ENCODE data around the gene ULK3. TPM values are rescaled to one million over a fixed set of nuclear protein-coding genes. Genes with fewer than 3 reads are reported as not detected.

ULK3 gene
- total RNA-seq, 2 donors from 2014 or later, result 39.1 to 74.7 TPM

DNA sequence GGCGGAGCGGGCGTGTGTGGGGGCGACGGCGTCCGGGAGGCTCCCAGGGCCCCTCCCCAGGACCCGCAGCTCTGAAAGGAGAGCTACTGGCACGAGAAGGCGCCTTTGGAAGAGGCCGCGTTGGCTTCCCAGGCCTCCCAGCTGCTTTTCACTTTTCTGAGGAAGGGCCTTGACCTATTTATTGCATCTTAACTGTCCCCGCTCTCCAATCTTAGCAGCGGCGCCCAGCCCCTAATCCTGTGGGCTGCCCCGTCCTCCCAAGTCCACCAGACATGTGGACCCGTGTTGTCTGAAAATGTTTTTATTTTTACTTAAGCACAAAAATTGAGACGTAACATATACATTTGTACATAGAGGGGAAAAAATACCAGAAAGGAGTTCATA lies 481 bp upstream of the ULK3 start:
- DNase-seq (ENCODE audit: low spot score) (no peak), ATAC-seq (no peak)
- Mint-ChIP-seq H3K27me3 (no peaks in the 10 kb centered on the region), H3K9me3 (no peaks in the 10 kb centered on the region), H3K4me3 (peak overlapping the region; percentile 91), H3K27ac (peak overlapping the region; percentile 82 to 95), H3K36me3 (peaks cover 9% of the 10 kb centered on the region), H3K4me1 (ENCODE audit: low read depth in 2 of 2) (peaks cover 39 to 43% of the 10 kb centered on the region in 2 donors)

DNA sequence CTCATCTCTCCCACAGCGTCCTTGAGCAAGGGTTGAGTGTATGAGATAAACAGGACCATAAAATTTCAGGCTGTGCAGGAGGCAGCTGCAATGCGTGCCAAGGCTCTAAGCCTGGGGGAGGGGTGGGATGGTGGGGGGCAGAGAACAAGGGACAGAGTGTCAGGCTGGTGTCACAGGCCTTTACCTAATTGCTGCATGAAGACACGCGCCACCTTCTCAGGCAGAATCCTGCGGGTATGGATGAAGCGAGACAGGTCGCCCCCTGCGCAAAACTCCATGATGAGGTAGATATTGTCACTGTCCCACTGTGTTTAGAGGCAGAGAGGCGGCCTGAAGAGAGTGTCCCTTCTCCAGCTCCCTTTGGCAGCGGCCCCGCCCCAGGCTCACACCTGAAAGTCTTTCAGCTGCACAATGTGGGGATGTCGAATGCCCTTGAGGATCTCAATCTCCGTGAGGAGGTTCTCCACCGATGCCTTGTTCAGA lies 1.0 kb downstream of the ULK3 start:
- H3K27me3 Mint-ChIP-seq, result no peaks in the 10 kb centered on the region
- ATAC-seq (no peak), DNase-seq (ENCODE audit: low spot score) (no peak)
- H3K36me3 Mint-ChIP-seq, result no peaks in the 10 kb centered on the region
- H3K9me3 Mint-ChIP-seq, result no peaks in the 10 kb centered on the region
- peak overlapping the region; percentile 91 for H3K4me3 Mint-ChIP-seq
- H3K4me1 Mint-ChIP-seq (ENCODE audit: low read depth in 2 of 2), result peaks cover 39 to 41% of the 10 kb centered on the region in 2 donors
- peak overlapping the region; percentile 14 to 82 for H3K27ac Mint-ChIP-seq

DNA sequence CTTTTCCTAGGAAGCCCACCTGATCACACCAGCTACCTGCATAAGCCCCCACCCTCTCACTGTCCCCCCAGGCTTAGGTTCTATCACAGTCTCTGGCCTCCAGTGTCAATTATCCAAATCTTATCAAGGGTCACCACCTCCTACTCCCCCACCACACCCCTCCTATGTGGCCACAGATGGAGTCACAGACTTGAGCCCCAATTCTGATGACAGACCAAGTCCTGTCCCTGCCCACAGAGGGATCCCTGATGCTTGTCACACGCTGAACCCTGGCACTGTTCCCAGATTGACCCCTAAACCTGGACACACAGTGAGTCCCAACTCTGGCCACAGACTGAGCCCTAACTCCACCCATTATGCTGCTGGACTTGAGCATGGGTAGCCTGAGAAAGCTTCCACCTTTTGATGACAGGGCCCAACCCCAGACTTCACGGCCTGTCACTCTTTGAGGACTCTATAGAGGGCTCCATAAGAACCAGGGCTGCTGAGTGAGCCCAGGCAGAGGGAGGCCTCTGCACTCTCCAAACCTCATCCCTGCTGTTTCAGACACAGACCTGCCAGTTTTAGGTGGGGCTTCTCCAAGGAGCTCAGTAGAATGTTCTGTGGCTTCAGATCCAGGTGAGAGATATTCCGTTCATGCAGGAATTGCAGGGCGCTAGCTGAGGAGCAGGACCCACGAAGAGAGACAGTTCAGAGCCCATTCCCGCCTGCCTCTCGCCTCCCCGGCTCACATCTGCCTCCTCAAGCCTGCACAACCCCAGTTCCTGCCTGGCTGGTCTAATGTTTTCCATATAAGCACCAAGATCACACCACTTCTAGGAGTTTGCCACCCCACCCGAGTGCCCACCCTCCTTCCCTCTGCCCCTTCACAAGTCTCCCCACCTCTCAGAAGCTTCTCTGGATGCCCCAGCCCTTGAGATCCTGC lies 1.8 kb downstream of the ULK3 start:
- H3K36me3 Mint-ChIP-seq, result no peaks in the 10 kb centered on the region
- peaks cover 34 to 38% of the 10 kb centered on the region in 2 donors for H3K4me1 Mint-ChIP-seq (ENCODE audit: low read depth in 2 of 2)
- no peaks in the 10 kb centered on the region for H3K9me3 Mint-ChIP-seq
- no peak for DNase-seq (ENCODE audit: low spot score)
- peak overlapping the region; percentile 91 for H3K4me3 Mint-ChIP-seq
- H3K27ac Mint-ChIP-seq, result peak overlapping the region; percentile 14 to 66
- no peaks in the 10 kb centered on the region for H3K27me3 Mint-ChIP-seq
- no peak for ATAC-seq

DNA sequence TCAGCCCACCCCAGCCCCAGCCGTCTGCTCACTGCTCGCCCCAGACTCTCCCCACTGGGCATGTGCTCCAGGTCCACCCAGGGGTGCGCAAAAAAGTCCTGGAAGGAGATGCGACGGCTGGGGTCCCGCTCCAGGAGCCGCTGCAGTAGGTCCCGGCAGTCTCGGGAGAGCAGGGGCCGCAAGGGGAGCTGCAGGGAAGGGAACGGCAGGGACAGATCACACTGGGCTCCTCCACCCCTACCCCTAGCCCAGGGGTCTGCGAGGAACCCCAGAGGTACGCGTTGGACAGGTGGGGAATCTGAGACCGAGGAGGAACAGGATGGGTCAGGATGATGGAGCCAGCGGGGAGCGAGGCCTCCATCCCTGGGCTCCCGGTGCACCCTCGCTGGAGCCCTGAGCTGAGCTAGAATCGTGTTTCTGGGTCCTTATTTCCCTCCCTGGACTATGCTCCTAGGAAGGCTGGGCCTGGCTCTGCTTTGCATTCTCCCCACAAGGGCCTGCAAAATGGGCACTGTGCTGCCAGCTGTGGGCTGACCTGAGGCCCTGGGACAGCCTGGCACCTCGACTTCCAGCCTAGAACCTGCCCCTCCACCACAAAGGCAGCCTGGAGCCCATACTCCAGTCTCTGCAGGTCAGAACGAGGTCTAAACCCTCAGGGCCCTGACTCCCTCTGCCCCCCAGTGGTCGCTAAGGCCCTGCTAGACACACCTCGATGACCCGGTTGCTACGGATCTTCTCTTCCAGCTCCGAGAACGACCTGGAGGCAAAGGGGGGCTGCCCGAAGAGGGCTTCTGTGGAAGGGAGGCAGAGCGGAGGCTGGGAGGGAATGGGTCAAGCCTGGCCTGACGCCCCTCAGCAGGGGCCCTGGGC lies 3.2 kb downstream of the ULK3 start:
- Mint-ChIP-seq H3K9me3 (no peaks in the 10 kb centered on the region), H3K4me3 (no peak overlapping the region), H3K36me3 (no peaks in the 10 kb centered on the region), H3K27me3 (no peaks in the 10 kb centered on the region), H3K27ac (no peak overlapping the region), H3K4me1 (ENCODE audit: low read depth in 2 of 2) (peaks cover 27 to 30% of the 10 kb centered on the region in 2 donors)
- DNase-seq (ENCODE audit: low spot score) (no peak), ATAC-seq (no peak)

DNA sequence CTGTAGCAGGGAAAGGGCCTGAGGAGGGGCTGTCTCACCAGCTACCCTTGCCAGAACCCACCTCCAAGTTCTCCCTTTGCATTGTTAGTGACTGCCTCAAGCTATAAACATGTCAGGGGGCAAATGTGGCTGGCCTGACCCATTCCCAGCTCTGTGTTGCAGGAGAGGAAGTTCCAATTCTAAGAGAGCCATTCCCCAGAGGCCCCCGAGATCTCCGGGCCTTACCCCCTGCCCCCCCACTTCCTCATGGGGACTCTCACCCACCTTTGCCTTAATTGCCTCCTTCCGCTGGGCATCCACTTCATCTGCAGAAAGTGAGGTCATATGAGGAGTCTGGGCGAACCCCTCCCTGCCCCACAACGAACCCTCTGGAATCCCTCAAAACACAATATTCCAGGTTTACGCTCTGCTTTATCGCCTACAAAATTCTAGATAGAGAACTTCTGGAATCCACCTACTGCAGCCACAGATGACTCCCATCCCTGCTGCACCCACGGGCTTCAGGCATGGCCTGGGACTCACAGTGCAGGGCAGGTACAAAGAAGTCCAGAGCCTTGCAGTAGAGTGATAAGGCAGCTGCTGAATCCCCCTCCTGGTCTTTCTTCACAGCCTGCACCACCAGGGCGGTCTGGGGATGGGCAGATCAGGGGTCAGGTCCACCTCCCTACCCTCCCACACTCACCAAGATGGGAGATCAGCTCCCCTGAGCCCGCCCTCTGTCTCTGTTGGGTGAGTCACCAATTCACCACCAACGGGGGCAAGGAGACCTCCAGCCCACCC lies 4.0 kb downstream of the ULK3 start:
- Mint-ChIP-seq H3K4me1 (ENCODE audit: low read depth in 2 of 2) (peaks cover 22% of the 10 kb centered on the region in 2 donors), H3K9me3 (no peaks in the 10 kb centered on the region), H3K36me3 (no peaks in the 10 kb centered on the region), H3K27me3 (no peaks in the 10 kb centered on the region), H3K4me3 (no peak overlapping the region), H3K27ac (no peak overlapping the region)
- ATAC-seq, result no peak
- no peak for DNase-seq (ENCODE audit: low spot score)

DNA sequence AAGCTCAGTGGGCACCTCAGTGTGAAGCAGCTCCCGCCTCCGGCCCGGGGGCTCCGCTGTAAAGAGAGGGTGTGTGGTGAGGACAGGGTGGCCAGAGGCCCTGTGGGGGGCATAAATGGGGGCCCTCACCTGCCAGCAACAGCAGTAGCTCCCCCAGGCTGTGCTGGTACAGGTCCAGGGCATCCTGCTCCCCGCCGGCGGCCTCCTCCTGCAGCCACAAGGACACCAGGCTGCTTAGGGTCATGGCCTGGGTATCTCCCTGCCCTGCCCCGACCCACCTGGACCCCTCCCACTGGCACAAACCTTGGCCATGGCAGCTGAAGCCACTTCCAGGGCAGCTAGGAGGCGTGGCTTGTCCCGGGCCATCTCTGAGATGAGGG lies 4.8 kb downstream of the ULK3 start:
- Mint-ChIP-seq H3K4me1 (ENCODE audit: low read depth in 2 of 2) (peaks cover 19 to 22% of the 10 kb centered on the region in 2 donors), H3K4me3 (no peak overlapping the region), H3K27me3 (no peaks in the 10 kb centered on the region), H3K36me3 (no peaks in the 10 kb centered on the region), H3K27ac (no peak overlapping the region), H3K9me3 (no peaks in the 10 kb centered on the region)
- ATAC-seq (no peak), DNase-seq (ENCODE audit: low spot score) (no peak)

DNA sequence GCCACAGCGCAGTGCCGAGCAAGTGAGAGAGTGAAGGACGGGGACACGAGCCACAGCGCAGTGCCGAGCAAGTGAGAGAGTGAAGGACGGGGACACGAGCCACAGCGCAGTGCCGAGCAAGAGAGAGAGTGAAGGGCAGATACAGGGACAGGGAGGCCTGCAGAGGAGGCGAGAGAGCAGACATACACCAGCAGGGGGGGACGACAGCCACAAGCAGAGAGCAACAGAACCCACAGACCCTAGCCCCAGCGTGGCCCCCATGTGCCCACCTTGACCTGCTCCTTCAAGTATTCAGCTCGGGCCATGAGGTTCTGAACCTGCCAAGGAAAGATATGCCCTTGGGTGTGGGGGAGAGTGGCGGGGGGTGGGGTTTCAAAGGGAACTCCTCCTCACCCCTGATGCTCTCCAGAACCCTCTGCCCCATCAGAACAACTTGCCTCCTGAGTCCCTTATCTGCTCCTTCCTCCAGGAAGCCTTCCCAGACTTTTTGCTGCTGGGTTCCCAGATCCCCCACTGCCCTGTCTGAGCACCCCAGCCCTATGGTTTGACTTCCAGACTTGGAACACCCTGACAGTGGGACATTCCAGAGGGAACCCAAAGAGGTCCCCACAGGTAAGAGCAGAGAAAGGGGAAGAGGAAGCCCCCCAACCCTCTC lies 5.3 kb downstream of the ULK3 start:
- no peak for DNase-seq (ENCODE audit: low spot score)
- H3K4me3 Mint-ChIP-seq, result no peak overlapping the region
- no peak overlapping the region for H3K27ac Mint-ChIP-seq
- H3K36me3 Mint-ChIP-seq, result no peaks in the 10 kb centered on the region
- peaks cover 18 to 20% of the 10 kb centered on the region in 2 donors for H3K4me1 Mint-ChIP-seq (ENCODE audit: low read depth in 2 of 2)
- H3K9me3 Mint-ChIP-seq, result no peaks in the 10 kb centered on the region
- ATAC-seq, result no peak
- no peaks in the 10 kb centered on the region for H3K27me3 Mint-ChIP-seq

DNA sequence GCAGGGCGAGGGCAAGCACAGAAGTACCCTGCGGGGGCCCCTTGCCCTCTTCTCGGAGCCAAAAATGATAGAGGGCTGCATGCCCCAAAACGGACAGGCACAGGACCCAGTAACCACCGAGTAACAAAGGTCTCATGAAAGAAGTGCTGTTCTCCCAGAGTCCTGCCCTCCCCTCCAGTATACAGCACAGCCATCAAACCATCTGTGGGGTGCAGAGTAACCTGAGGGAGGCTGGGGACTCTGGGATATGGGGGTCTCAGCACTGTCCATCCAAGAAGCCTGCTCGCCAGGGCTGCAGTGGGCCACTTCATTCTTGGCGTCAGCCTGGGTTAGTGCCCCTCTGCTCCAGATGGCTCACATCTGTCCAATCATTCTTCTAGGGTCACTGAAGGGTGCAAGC lies 6.1 kb downstream of the ULK3 start:
- Mint-ChIP-seq H3K27me3 (no peaks in the 10 kb centered on the region), H3K4me3 (no peak overlapping the region), H3K27ac (no peak overlapping the region), H3K36me3 (no peaks in the 10 kb centered on the region), H3K9me3 (no peaks in the 10 kb centered on the region), H3K4me1 (ENCODE audit: low read depth in 2 of 2) (peaks cover 12 to 16% of the 10 kb centered on the region in 2 donors)
- ATAC-seq (no peak), DNase-seq (ENCODE audit: low spot score) (no peak)

DNA sequence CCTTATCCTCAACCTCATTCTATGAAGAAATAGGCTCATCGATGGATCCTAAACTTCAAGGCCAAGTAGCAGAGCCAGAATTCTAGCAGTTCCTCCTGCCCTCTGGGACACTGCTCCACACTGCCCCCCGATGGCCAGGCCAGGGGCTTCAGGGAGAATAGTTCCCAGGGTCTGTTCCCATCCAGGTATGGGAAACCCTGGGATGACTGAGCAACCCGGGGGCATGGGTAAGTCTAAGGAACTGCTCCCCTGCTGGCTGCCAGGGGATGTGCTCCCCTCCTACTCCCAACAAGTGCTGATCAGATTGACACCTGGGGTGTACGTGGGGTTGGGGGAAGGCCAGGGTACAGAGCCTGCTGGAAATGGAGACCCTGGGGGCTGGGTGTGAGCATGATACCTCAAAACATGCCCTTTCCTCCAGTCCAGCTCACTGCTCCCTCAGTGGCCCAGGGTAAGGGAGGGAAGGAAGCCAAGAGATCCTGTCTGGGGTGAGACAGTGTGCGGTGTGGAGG lies 7.6 kb downstream of the ULK3 start:
- Mint-ChIP-seq H3K9me3 (no peaks in the 10 kb centered on the region), H3K4me3 (no peak overlapping the region), H3K27me3 (no peaks in the 10 kb centered on the region), H3K27ac (peak overlapping the region; percentile 33 to 43), H3K4me1 (ENCODE audit: low read depth in 2 of 2) (peaks cover 3 to 5% of the 10 kb centered on the region in 2 donors), H3K36me3 (no peaks in the 10 kb centered on the region)
- DNase-seq (ENCODE audit: low spot score) (no peak), ATAC-seq (peak in 1 of 2 donors; percentile 47)

DNA sequence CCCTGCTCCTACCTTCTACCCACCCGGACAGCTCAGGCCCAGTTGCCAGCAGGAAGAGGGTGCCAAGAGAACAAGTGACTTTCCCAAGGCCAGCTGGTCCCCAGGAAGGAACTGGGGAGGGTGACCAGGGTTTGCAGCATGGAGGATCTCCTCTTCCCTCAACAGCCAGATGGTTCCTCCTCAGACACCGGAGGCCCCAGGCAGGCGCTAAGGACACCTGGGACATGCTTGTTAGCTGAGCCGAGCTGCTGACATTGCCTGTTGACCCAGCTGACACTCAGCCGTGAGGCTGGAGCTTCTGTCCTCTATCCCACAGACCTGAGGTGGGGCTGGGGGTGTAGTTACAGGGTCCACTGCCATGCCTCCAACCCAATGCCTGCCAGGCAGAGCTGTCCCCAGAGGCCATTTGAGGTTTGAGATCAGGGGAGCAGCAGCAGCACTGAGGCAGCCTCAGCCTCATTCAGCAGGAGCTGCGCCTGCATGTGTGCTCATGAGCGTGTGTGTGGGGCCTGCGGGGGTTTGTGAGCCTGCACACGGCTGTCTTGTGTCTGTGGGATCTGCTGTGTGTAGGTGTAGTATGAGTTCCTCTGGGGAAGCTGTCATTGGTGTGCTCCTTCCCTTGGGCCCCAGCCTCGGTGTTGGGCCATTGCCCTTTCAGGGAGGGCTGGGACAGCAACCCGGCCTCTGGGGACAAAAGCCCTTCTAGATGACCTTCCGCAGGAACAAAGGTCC lies 9.4 kb downstream of the ULK3 start:
- Mint-ChIP-seq H3K4me3 (no peak overlapping the region), H3K36me3 (no peaks in the 10 kb centered on the region), H3K27me3 (peaks cover 0 to under 1% of the 10 kb centered on the region in 2 donors), H3K27ac (no peak overlapping the region), H3K4me1 (ENCODE audit: low read depth in 2 of 2) (peaks cover 3 to 5% of the 10 kb centered on the region in 2 donors), H3K9me3 (no peaks in the 10 kb centered on the region)
- no peak for ATAC-seq
- DNase-seq (ENCODE audit: low spot score), result no peak

DNA sequence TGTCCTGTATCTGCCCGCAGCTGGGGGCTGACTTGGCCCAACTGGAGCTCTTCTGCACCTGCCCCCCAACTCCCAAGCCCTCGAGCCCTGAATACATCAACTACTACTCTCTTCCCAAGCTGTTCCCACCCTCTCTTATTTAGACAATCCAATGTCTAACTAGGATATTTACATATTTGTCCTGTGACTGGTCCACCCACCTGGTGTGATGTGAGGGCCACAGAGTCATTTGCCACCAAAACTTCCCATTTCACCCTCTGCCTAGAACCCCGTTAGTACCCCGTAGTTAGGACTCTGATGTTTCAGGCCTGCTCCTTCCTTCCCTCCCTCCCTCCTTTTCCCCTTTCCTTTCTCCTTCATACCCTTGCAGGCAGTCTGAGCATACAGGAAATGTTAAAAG lies 10.1 kb downstream of the ULK3 start:
- DNase-seq (ENCODE audit: low spot score), result no peak
- H3K36me3 Mint-ChIP-seq, result no peaks in the 10 kb centered on the region
- peaks cover 3 to 5% of the 10 kb centered on the region in 2 donors for H3K4me1 Mint-ChIP-seq (ENCODE audit: low read depth in 2 of 2)
- H3K27ac Mint-ChIP-seq, result no peak overlapping the region
- no peak overlapping the region for H3K4me3 Mint-ChIP-seq
- peaks cover 7% of the 10 kb centered on the region in 2 donors for H3K27me3 Mint-ChIP-seq
- no peaks in the 10 kb centered on the region for H3K9me3 Mint-ChIP-seq
- no peak for ATAC-seq

DNA sequence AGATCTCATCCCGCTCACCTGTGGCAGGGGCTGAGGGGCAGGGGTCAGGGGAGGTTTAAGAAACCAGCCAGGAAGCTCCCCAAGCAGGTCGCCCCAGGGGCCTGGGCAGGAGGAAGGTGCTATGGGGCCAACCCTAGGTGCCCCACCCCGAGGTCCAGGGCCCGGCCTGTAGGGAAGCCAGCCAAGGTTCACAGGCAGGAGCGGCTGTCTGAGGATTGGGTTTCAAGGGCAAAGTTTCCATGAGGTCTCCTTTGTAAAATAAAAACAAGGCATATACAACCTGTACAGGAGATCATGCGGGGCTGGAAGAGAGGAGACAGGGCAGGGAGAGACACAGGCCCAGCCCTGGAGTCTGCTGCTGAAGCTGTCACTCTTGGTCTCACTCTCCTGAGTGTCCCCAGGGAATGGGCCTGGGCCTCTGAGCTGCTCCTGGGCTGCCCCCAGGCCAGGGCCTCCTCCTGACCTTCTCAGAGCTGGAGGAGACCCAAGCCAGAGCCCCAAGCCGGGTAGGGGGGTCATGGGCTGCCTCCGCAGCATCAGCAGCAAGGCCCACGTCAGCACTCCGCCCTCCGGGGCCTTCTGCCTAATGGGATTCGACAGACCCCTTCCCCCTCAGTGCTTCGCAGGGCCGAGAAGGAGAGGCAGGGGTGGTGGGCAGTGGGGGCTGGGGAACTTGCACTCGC lies 11.0 kb downstream of the ULK3 start:
- peaks cover 7% of the 10 kb centered on the region in 2 donors for H3K27me3 Mint-ChIP-seq
- no peak overlapping the region for H3K27ac Mint-ChIP-seq
- no peaks in the 10 kb centered on the region for H3K36me3 Mint-ChIP-seq
- ATAC-seq (no peak), DNase-seq (ENCODE audit: low spot score) (no peak)
- H3K9me3 Mint-ChIP-seq, result no peaks in the 10 kb centered on the region
- no peak overlapping the region for H3K4me3 Mint-ChIP-seq
- peaks cover 3 to 5% of the 10 kb centered on the region in 2 donors for H3K4me1 Mint-ChIP-seq (ENCODE audit: low read depth in 2 of 2)

Data from natural killer cell treated with Interleukin-12 subunit alpha and Interleukin-12 subunit beta and Interleukin-15 and Interleukin-18, amount 100 ng/mL, for 72 hours (primary cell).